ENCODE results near the gene CAPN15.
"Not testable (repeated sequence)": the region's sequence is repeated elsewhere in the genome, so short reads cannot be mapped to it uniquely, and the experiment has no call there.

The CAPN15 gene

DNA sequence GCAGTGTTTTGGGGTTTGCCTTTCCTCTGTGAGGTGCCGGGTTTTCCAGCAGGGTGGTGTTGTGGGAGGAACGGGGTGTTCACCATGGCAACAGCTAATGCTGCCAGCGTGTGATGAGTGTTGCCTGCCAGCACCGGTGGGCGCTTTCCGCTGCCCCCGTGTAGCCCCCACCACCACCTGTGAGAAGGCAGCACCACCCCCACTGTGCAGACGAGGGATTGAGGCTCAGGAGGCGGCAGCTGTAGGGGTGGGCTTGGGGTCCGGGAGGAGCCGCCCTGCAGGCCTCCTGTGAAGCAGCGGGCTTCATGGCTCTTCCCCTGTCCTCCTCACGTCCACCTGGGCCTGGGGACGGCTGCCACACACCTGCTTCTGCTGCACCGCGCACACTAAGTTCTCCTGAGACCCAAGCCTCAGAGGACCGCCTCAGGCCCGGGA lies 67.6 kb downstream of the CAPN15 start:
- no peak for DNase-seq

DNA sequence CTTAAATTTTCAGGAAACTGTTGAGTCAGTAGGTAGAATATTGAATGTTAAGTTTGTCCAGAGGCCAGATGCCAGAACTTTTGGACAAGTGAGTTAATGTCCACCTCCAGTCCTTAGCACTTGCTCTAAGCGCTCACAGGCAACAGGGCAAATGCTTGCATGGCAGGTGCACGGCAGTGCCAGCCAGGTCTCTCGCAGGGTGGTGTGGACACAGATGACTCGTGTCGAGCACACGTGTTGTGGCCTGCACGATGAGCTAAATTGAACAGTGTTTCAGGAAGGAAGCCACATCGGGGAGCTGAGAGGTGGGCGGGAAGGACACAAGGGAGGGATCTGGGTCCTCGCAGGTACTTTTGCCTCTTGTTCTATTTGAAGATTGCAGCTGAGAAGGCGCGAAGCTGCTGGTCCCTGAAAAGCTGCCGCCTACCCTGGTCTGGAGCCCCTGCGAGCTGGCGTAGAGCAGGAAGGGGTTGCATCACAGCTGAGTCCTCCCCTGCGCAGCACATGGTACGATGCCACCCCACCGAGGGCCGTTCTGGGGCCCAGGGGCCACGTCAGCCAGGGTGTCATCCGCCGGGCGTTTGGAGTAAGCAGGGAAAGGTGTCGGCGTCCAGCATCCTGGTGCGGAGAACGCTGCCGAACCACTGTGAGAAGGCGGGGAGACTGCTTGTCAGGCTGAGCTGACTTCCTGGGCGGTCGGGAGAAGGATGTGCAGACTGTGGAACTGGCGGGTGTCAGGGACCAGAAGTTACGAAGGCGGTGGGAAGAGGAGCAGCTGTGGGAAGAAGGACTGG lies 68.6 kb downstream of the CAPN15 start:
- no peak for DNase-seq

DNA sequence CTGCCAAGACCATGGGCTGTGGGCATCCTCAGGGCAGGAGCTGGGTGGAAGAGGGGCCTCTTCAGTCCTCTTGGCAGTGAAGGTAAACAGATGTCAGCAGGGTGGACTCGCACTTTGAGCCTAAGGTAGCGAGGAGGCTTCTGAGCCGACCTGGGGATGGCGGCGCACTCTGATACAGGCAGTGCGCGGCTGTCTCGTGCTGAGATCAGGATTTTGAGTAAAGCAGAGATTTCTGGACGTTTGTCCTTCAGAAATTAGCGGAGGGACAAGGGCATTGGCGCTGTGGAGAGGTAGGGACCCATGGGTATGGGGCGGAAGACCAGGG lies 69.2 kb downstream of the CAPN15 start:
- no peak for DNase-seq

DNA sequence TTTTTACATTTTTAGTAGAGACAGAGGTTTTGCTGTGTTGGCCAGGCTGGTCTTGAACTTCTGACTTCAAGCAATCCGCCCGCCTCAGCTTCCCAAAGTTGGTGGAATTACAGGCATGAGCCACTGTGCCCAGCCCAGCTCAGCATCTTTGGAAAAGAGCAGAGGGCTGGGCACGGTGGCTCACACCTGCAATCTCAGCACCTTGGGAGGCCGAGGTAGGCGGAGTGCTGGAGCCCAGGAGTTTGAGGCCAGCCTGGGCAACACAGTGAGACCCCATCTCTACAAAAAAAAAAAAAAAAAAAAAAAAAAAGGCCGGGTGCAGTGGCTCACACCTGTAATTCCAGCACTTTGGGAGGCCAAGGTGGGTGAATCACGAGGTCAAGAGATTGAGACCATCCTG lies 70.1 kb downstream of the CAPN15 start:
- not testable (repeated sequence) for DNase-seq

DNA sequence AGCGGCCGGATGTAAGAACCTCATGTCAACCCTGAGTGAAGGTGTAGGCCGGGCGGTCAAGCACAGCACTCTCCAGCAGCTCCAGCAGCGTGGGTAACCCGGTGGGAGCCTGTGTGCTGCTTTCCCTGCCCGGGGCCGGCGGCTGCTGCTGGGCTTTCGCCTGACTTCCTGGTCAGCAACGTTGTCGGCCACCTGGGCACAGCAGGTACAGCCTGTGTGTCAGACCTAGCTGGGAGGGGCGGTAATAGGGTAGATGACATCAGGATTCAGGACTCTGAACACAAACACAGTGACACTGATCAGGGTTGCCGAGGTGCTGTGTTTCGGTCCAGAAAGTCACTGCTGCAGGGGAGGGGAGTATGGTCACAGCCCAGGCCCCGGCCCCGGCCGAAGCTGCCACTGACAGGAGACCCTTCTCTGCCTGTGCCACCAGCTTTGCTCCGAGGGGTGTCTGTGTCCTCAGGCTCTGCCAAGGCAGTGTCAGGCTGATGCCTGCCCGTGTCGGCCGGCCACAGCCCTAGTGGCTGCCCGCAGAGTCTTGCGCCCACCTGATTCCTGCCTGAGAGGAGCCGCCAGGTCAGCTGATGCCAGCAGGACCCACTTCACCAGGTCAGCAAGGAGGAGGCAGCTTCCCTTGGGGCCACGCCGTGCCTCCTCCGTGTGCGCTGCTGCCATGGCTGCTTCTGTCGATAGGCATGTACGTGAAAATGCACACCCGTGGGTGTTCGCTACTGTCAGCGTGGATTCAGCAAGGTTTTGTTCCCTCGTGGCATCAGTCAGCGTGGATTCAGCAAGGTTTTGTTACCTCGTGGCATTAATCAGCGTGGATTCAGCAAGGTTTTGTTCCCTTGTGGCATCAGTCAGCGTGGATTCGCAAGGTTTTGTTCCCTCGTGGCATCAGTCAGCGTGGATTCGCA lies 71.6 kb downstream of the CAPN15 start:
- no peak for DNase-seq

DNA sequence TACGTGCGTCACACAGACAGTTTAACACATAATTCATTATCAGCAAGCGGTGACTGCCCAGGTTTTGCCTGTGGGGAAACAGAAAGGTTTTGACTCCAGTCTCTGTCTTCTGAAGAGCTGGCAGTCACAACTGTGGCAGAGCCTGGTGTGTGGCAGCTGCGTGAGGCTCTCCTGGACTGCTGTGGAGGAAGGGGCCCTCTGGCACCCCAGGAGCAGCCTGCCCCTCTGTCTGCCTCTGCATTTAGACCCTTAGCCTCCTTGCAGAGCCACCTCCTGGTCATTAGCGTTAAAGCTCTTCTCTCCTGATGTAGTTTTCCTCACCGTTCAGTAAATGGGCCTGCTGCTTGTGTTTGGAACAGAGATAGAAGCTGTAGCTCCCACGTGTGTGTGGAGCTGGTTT lies 73.3 kb downstream of the CAPN15 start:
- DNase-seq = no peak

DNA sequence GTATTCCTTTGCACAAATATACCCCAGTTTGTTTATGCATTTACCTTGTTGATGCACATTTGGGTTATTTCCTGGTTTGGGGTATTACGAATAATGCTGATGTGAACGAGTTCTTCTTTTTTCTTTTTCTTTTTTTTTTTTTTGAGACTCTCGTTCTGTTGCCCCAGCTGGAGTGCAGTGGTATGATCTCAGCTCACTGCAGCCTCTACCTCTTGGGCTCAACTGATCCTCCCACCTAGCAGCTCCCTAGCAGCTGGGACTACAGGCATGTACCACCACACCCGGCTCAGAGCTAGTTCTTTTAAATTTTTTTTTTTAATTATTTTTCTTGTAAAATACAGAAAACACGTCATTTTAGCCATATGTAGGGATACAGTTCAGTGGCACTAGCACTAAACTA lies 76.4 kb downstream of the CAPN15 start:
- no peak for DNase-seq

Measured in CD4-positive, alpha-beta T cell treated with Interleukin-17A for 4 hours (primary cell).